Transverse colon (tissue), 4 donors: ENCODE data around the gene PDCD11. TPM values are rescaled to one million over a fixed set of nuclear protein-coding genes. Genes with fewer than 3 reads are reported as not detected.

Experiments used
- DNase-seq: peaks from one replicate; pipeline ENCODE4 v3.0.0-alpha.2; 2019
- H3K27ac ChIP-seq, 4 donors: fragments of 200-600 bp; sonication (generic); 2 replicates each; pipeline ENCODE4 v1.5.1; 2016 to 2018; ENCODE audit warnings: inconsistent platforms in 4 of 4
- H3K27me3 ChIP-seq: fragments of 200-600 bp; sonication (generic); 2 replicates; pipeline ENCODE4 v1.5.1; 2017; ENCODE audit warnings: inconsistent platforms
- H3K36me3 ChIP-seq, 4 donors: fragments of 200-600 bp; sonication (generic); 2 replicates each; pipeline ENCODE4 v1.5.1; 2017 to 2019; ENCODE audit warnings: inconsistent platforms in 4 of 4
- H3K4me1 ChIP-seq, 4 donors: fragments of 200-600 bp; sonication (generic); 2 replicates each; pipeline ENCODE4 v1.5.1; 2017 to 2020; ENCODE audit warnings: inconsistent platforms in 4 of 4
- H3K4me3 ChIP-seq, 4 donors: fragments of 200-600 bp; sonication (generic); 1 replicate in 1 of 4; 2 replicates in 3 of 4; pipeline versions ENCODE4 v1.5.1 to v1.6.1; 2017 to 2019; ENCODE audit warnings: inconsistent platforms in 4 of 4
- H3K9me3 ChIP-seq, 2 donors: fragments of 200-600 bp; sonication (generic); 2 replicates each; pipeline ENCODE4 v1.5.1; 2017 to 2019; ENCODE audit warnings: inconsistent platforms in 2 of 2
- EP300 ChIP-seq: sonication (generic); formaldehyde crosslinking; IDR thresholded peaks from one replicate; pipeline ENCODE4 v1.6.1; 2017; ENCODE audit warnings: antibody characterized with exemption, low read depth
- POLR2A ChIP-seq: fragments of 450-650 bp; IDR thresholded peaks from one replicate; pipeline ENCODE4 v1.6.1; 2016; ENCODE audit warnings: antibody characterized with exemption, mild to moderate bottlenecking, moderate library complexity
- POLR2AphosphoS5 ChIP-seq, 3 donors: sonication (generic); formaldehyde crosslinking; IDR thresholded peaks; one replicate each; pipeline ENCODE4 v1.6.1; 2016; ENCODE audit warnings: antibody characterized with exemption in 3 of 3
- WGBS, 2 donors: methylation state at CpG; one replicate each; pipeline ENCODE4 v1.1.5; 2018; ENCODE audit warnings: low coverage in 1 of 2; 5-methylcytosine and 5-hydroxymethylcytosine counted together
- in situ Hi-C, 4 donors: fragments of 200-750 bp; cut with MboI; loops; one replicate each; pipeline versions ENCODE4 v1.15.0 to v1.15.1; 2017; ENCODE audit warnings: low sequenced_read_pairs in 3 of 4, low pct_ligation_motif_present in 1 of 4, low pct_unique_long_range_greater_than_20kb in 1 of 4
- intact Hi-C: fragments of 100-400 bp; cut with DNase I; formaldehyde crosslinking; loops from one replicate; pipeline ENCODE4 v1.15.1; 2023; ENCODE audit warnings: low total_unique reads
- total RNA-seq, 4 donors: library from RNA; depleted of rRNA; stranded (reverse); fragments of >200 nt; gene quantifications; one replicate each; pipeline ENCODE4 v1.1.0, GENCODE V29; 2016
- TF ChIP-seq, protein P1 (sequence below), 5 experiments: fragments of 200-600 bp in 3 of 5; fragments of 450-650 bp in 2 of 5; sonication (generic) in 3 of 5; IDR thresholded peaks; 1 replicate in 2 of 5; 2 replicates in 3 of 5; pipeline ENCODE4 v1.5.1; 2016 to 2017; ENCODE audit warnings: antibody characterized with exemption in 5 of 5, inconsistent platforms in 3 of 5, mild to moderate bottlenecking in 2 of 5, moderate library complexity in 1 of 5

The PDCD11 gene
- total RNA-seq, 4 donors from 2014 or later = 10.1 to 20.0 (median 13.3) TPM

DNA sequence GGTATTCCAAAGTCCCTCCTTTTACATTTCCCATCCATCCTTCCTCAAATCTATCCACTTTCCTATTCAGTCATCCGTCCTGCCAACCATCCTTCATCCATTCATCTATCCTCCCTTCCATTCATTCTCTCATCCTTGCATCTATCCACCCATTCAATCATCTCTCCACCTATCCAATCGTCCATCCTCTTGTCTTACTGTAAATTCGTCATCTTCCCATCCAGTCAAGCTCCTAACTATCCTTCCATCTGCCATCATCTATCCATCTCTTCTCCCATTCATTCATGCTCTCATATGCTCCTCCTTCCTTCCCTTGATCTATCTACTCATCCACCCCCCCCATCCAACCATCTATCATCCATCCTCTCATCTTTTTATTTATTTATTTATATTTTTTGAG is 77.7 kb downstream of the PDCD11 start:
- in situ Hi-C loops (no loop called here), intact Hi-C loops (no loop called here)

DNA sequence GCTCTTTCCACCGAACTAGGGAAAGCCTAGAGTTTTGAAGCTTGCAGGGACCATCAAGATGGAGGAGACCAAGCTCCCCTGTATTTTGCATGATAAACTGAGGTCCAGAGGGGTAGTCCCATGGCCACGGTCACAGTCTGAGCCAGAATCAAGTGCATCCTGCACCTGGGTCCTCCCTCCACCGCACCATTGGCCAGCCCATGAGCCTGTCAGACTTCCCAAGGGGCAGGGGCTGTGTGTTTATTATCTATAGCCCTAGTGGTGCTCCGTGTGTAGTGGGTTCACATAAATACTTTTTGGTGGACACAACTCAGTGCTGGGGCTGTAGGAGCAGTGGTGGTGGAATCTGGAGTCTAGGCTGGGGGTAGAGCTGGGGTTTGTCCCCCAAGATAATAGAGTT is 79.0 kb downstream of the PDCD11 start:
- 79% methylated on average over 4 of the region's 4 CpGs; no CpG with 5 or more reads in 1 of the 2 donors for WGBS, 2 donors
- intact Hi-C loops = no loop called here
- in situ Hi-C loops = no loop called here

More for the DNA sequence above, 77.7 kb downstream of the PDCD11 start:
- no peak for DNase-seq
- no peaks in the 10 kb centered on the region for H3K36me3 ChIP-seq
- H3K27ac ChIP-seq = no peak overlapping the region
- H3K27me3 ChIP-seq = no peaks in the 10 kb centered on the region
- TF ChIP-seq POLR2AphosphoS5 (IDR thresholded peaks at IDR 0.05) = no peak
- no peaks in the 10 kb centered on the region for H3K9me3 ChIP-seq
- peaks cover 0 to 12% (median 9%) of the 10 kb centered on the region in 4 donors for H3K4me1 ChIP-seq
- no peak overlapping the region for H3K4me3 ChIP-seq
- 87 to 88% methylated on average over 3 of the region's 3 CpGs for WGBS, 2 donors

DNA sequence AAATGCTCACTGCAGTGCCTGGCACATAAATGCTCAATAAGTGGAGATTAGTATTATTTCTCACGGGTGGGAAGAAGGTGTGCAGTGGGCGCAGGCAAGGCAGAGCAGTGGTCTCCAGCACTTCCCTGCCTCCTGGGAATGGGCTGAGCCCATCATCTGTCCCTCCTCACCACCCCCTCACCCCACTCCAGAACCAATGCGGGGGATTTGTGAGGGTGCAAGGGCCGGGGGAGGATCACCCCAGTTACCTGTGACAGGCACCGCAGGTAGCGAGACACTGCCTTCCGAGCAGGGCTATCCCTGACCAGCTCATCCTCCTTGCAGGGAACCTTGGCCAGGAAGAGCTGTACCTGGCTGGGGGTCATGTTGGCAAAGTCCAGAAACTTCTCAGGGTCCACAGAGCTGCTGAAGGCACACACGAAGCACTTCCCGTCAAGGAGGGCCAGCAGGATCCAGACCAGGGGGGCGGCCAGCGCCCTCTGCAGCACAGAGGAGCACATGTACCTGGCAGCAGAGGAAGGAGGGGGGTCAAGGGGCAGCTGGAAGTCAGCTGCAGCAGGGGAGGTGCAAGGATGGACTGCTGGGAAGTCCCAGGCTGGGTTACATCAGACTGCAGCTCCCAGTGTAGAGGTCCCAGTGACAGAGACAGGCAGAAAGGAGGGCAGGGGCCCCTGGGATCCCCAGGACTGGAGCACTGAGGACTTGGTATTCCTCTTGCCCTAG is 79.8 kb downstream of the PDCD11 start:
- in situ Hi-C loops (no loop called here), intact Hi-C loops (no loop called here)
- Histone ChIP-seq H3K9me3 (no peaks in the 10 kb centered on the region), H3K4me3 (no peak overlapping the region), H3K27me3 (no peaks in the 10 kb centered on the region), H3K4me1 (peaks cover 0 to 12% (median 4%) of the 10 kb centered on the region in 4 donors), H3K27ac (no peak overlapping the region), H3K36me3 (no peaks in the 10 kb centered on the region)
- no peak for DNase-seq
- TF ChIP-seq EP300 (no peak), POLR2AphosphoS5 (IDR thresholded peaks at IDR 0.05) (no peak), POLR2A (no peak)
- TF ChIP-seq, protein P1, sequence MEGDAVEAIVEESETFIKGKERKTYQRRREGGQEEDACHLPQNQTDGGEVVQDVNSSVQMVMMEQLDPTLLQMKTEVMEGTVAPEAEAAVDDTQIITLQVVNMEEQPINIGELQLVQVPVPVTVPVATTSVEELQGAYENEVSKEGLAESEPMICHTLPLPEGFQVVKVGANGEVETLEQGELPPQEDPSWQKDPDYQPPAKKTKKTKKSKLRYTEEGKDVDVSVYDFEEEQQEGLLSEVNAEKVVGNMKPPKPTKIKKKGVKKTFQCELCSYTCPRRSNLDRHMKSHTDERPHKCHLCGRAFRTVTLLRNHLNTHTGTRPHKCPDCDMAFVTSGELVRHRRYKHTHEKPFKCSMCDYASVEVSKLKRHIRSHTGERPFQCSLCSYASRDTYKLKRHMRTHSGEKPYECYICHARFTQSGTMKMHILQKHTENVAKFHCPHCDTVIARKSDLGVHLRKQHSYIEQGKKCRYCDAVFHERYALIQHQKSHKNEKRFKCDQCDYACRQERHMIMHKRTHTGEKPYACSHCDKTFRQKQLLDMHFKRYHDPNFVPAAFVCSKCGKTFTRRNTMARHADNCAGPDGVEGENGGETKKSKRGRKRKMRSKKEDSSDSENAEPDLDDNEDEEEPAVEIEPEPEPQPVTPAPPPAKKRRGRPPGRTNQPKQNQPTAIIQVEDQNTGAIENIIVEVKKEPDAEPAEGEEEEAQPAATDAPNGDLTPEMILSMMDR (IDR thresholded peaks at IDR 0.05) = no peak
- WGBS, 2 donors = 94% methylated on average over 8 of the region's 11 CpGs; no CpG with 5 or more reads in 1 of the 2 donors

More for the DNA sequence above, 79.0 kb downstream of the PDCD11 start:
- TF ChIP-seq POLR2AphosphoS5 (IDR thresholded peaks at IDR 0.05) (no peak), POLR2A (no peak), EP300 (no peak)
- TF ChIP-seq, protein P1 (IDR thresholded peaks at IDR 0.05) = no peak
- Histone ChIP-seq H3K4me1 (peaks cover 0 to 15% (median 8%) of the 10 kb centered on the region in 4 donors), H3K27me3 (no peaks in the 10 kb centered on the region), H3K27ac (no peak overlapping the region), H3K36me3 (no peaks in the 10 kb centered on the region), H3K9me3 (no peaks in the 10 kb centered on the region), H3K4me3 (no peak overlapping the region)
- DNase-seq = no peak

DNA sequence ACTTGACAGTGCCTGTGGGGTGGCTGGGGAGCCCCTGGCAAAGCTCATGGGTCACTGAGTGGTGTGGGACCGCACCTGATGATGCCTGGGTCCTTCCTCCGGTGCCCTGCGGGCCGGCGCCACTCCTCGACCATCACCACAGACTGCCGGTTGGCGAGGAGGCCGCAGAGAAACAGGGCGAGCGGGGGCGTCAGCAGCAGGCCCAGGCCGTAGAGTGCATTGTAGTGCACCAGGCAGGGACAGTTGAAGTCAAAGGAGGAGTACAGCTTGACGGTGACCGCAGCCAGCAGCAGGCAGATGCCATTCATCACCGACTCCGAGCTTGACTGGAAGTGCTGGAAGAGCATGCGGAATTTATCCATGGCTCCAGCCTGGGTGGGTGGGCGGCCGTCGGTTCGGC is 82.2 kb downstream of the PDCD11 start:
- intact Hi-C loops = no loop called here
- H3K27ac ChIP-seq = no peak overlapping the region
- no peaks in the 10 kb centered on the region for H3K27me3 ChIP-seq
- peaks cover 0 to 4% (median 0%) of the 10 kb centered on the region in 4 donors for H3K4me1 ChIP-seq
- no peaks in the 10 kb centered on the region for H3K9me3 ChIP-seq
- 91% methylated on average over 6 to 22 of the region's 22 CpGs for WGBS, 2 donors
- in situ Hi-C loops = no loop called here
- H3K4me3 ChIP-seq = no peak overlapping the region
- no peak for TF ChIP-seq EP300
- no peak for TF ChIP-seq POLR2AphosphoS5 (IDR thresholded peaks at IDR 0.05)
- TF ChIP-seq, protein P1 (IDR thresholded peaks at IDR 0.05) = no peak
- TF ChIP-seq POLR2A = no peak
- no peak for DNase-seq
- H3K36me3 ChIP-seq = no peaks in the 10 kb centered on the region
